ENCODE data around the gene MARCHF2. TPM values are rescaled to one million over a fixed set of nuclear protein-coding genes. Genes with fewer than 3 reads are reported as not detected.
A peak's percentile ranks its signal among the peaks of the same experiment; 100 is the strongest.

The MARCHF2 gene
- total RNA-seq: 100 to 1,000 TPM; 165 to 294 TPM

GRCh38 chr19:8412783-8413628, at the start of gene MARCHF2:
Gene MARCHF2 (plus strand): TSS chr19:8413305. CDS start chr19:8421841, 8,536 bp downstream.
- H3K27me3 ChIP-seq (replicated peaks; ENCODE audit: insufficient read depth): no peaks in the 10 kb centered on the region
- H3K4me1 ChIP-seq (ENCODE audit: control insufficient read depth in 1 of 2, low read depth in 2 of 2): peaks cover 0 to 10% of the 10 kb centered on the region in 2 donors
- peak; percentile 77 for TF ChIP-seq CTCF (IDR thresholded peaks at IDR 0.05)
- ATAC-seq (ENCODE audit: insufficient number of reproducible peaks, low FRiP score, low read depth) (peak; percentile 95), DNase-seq (ENCODE audit: low spot score) (peak; percentile 80)
- peak within 1 kb of the TSS; percentile 79 for H3K4me3 ChIP-seq
- peak within 1 kb of the TSS in 1 of 2 donors; percentile 54 for H3K27ac ChIP-seq
- H3K9me3 ChIP-seq: no peaks in the 10 kb centered on the region
- no peaks in the 10 kb centered on the region for H3K36me3 ChIP-seq

- H3K27ac ChIP-seq: peak within 1 kb of the TSS; percentile 84
- H3K4me3 ChIP-seq: peak within 1 kb of the TSS; percentile 81
- peak; percentile 26 for TF ChIP-seq CTCF (IDR thresholded peaks at IDR 0.05)
- peaks cover 19 to 47% of the 10 kb centered on the region in 2 donors for H3K4me1 ChIP-seq (ENCODE audit: control insufficient read depth in 1 of 2, low read depth in 2 of 2)
- no peak for ATAC-seq (ENCODE audit: insufficient number of reproducible peaks, low FRiP score, low read depth)
- no peaks in the 10 kb centered on the region for H3K27me3 ChIP-seq (replicated peaks; ENCODE audit: insufficient read depth)
- H3K9me3 ChIP-seq: no peaks in the 10 kb centered on the region
- DNase-seq (ENCODE audit: low spot score): peak; percentile 53
- H3K36me3 ChIP-seq: peaks cover 3% of the 10 kb centered on the region
Observed at GRCh38 chr19:8363803-8364771, 49.0 kb upstream of the MARCHF2 start, which contains the start of gene ANGPTL4. Gene ANGPTL4 (plus strand): TSS chr19:8364155. CDS start chr19:8364322, 167 bp downstream.

GRCh38 chr19:8366121-8366581, 47.0 kb upstream of the MARCHF2 start:
- no peak overlapping the region for H3K4me3 ChIP-seq
- peaks cover 4% of the 10 kb centered on the region for H3K36me3 ChIP-seq
- DNase-seq (ENCODE audit: low spot score): no peak
- ATAC-seq (ENCODE audit: insufficient number of reproducible peaks, low FRiP score, low read depth): no peak
- TF ChIP-seq CTCF (IDR thresholded peaks at IDR 0.05): no peak
- H3K27me3 ChIP-seq (replicated peaks; ENCODE audit: insufficient read depth): no peaks in the 10 kb centered on the region
- no peak overlapping the region for H3K27ac ChIP-seq
- peaks cover 19 to 47% of the 10 kb centered on the region in 2 donors for H3K4me1 ChIP-seq (ENCODE audit: control insufficient read depth in 1 of 2, low read depth in 2 of 2)
- no peaks in the 10 kb centered on the region for H3K9me3 ChIP-seq

- no peak for TF ChIP-seq CTCF (IDR thresholded peaks at IDR 0.05)
- ATAC-seq (ENCODE audit: insufficient number of reproducible peaks, low FRiP score, low read depth) (no peak), DNase-seq (ENCODE audit: low spot score) (no peak)
- peak overlapping the region; percentile 52 for H3K4me3 ChIP-seq
- H3K36me3 ChIP-seq: peaks cover 4% of the 10 kb centered on the region
- H3K9me3 ChIP-seq: no peaks in the 10 kb centered on the region
- H3K27ac ChIP-seq: peak overlapping the region in 1 of 2 donors; percentile 35
- peaks cover 19 to 44% of the 10 kb centered on the region in 2 donors for H3K4me1 ChIP-seq (ENCODE audit: control insufficient read depth in 1 of 2, low read depth in 2 of 2)
- H3K27me3 ChIP-seq (replicated peaks; ENCODE audit: insufficient read depth): no peaks in the 10 kb centered on the region
Observed at GRCh38 chr19:8366961-8367326, 46.2 kb upstream of the MARCHF2 start.

Measured in thoracic aorta (tissue), 2 donors.